COLO668 (cell line): ENCODE measurements around the gene MRPL19.

Experiments
- DNase-seq: peaks from one replicate; lab custom pipeline; 2025; ENCODE audit not compliant: unreplicated experiment; lab: John Stamatoyannopoulos, UW

MRPL19 gene

GRCh38 chr2:75614162-75614651, 32.4 kb upstream of the MRPL19 start:
- DNase-seq: no peak

DNA sequence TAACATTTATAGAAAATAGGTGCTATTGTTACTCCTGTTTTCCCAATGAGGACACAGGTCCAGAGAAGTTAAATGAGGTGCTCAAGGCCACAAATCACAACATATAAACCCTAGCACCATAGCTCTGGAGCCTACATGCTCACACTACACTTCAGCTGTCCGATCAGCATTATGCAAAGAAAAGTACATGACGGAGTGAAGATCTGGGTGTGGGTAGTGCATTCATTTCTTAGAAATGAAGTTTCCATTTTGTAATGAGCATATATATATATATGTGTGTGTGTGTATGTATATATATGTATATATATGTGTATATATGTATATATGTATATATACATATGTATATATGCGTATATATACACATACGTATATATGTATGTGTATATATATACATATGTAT, 30.2 kb upstream of the MRPL19 start:
- DNase-seq: no peak

GRCh38 chr2:75616933-75617332, 29.6 kb upstream of the MRPL19 start:
- DNase-seq: no peak

GRCh38 chr2:75619956-75620740, 26.4 kb upstream of the MRPL19 start:
- DNase-seq: no peak

DNA sequence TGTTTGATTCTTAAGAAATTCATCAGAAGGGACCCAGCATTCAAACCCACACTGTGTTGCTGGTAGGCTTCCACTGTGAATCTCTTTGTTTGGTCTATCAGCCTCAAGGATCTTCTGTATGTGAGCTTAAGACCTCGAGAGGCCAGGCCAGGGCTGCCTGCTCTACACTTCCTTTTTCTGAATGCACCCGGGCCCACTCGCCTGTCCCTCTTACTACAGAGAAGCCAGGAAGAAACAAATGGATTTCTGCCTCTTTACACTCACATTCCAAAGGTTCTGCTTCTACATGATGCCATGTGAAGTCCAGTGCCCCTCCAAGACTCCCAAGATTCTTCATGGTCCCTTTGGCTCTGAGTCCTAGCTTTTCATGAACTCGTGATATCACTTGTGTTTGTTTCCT, 25.4 kb upstream of the MRPL19 start:
- DNase-seq: no peak

GRCh38 chr2:75622500-75622899, 24.1 kb upstream of the MRPL19 start:
- no peak for DNase-seq

- no peak for DNase-seq
Observed at GRCh38 chr2:75622929-75623328, 23.7 kb upstream of the MRPL19 start.

GRCh38 chr2:75627902-75628504, 18.6 kb upstream of the MRPL19 start:
- peak; percentile 78 for DNase-seq

GRCh38 chr2:75632091-75632701, 14.4 kb upstream of the MRPL19 start:
- no peak for DNase-seq

DNA sequence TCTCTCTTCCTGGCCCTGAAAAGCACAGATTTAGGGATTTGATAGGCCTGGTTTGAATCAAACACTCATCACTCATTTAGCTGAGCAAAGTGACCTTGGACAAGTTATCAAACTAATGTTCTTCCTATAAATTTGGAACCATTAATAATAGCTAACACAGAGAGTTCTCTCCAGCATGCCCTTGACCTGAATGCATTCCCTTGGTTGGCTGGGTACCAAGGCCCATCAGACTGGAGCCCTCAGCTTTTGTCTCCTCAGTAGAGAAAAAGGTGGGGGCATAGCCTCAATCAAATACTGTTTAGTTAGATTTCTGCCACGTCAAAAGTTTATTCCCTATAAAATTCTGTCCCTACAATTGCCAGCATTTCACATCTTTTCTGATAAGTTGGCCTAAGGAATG, 13.8 kb upstream of the MRPL19 start:
- no peak for DNase-seq

DNA sequence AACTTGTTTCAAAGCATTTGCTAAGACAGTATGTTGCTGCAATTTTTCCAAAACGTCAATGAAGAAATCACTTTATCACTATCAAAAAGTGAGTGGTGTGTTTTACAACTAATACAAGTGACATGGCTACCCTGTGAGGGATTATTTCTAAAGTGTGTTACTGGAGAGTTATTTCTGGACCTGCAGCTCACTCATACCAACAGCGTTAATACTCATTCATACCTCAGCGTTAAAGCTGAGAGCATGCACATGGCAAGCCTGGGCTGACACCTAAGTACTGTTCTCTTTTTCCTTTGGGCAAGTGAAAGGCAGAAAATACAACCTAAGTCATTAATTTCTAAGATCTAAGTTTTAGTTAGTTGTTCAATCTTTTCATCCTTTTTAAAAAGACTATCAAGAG, 13.0 kb upstream of the MRPL19 start:
- DNase-seq: no peak

GRCh38 chr2:75634945-75635344, 11.6 kb upstream of the MRPL19 start:
- no peak for DNase-seq

DNA sequence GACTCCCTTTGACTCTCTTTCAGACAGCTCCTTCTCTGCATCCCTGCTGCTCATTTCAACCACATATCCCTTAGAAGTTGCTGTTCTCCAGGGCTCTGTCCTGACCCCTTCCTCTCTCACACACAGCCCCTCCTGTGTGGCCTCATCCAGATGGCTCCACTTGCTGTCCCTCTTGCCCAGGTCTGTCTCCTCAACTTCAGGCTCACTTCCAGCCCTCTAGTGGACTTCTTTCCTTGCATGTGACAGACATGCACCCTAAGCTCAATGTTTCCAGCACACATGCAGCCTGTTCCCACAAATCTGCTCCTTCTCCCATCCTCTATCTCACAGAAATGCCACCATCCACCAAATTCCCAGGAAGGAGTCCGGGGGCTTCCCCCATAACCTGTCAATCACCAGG, 9.0 kb upstream of the MRPL19 start:
- DNase-seq: no peak

GRCh38 chr2:75640621-75641121, 5.9 kb upstream of the MRPL19 start:
- DNase-seq: peak; percentile 46

DNA sequence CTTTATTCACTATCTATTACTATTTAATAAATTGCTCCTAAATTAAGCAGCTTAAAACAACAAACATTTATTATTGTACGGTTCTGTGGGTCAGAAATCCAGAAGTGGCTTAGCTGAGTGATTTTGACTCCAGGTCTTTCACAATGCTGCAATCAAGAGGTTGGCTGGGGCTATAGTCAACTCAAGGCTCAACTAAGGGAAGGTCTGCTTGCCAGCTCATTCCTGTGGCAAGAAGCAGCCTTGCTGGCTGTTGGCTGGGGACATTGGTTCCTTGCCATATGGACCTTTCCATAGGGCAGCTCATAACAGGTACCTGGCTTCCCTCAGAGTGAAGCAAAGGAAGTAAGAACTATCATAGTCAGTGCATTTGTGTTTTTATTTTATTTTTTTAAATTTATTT, 5.0 kb upstream of the MRPL19 start:
- no peak for DNase-seq

GRCh38 chr2:75643980-75644379, 2.6 kb upstream of the MRPL19 start:
- DNase-seq: no peak

DNA sequence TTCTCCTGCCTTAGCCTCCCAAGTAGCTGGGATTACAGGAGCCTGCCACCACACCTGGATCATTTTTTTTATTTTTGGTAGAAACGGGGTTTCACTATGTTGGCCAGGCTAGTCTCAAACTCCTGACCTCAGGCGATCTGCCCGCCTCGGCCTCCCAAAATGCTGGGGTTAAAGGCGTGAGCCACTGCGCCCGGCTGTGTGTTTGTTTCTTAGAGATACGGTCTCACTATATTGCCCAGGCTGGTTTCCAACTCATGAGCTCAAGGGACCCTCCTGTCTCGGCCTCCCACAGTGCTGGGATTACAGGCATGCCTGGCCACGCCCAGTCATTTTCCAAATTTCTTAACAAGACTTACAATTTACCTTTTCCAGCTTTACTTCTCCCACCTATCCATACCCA, 940 bp upstream of the MRPL19 start:
- DNase-seq: no peak

- no peak for DNase-seq
Observed at GRCh38 chr2:75646090-75646582, 447 bp upstream of the MRPL19 start.

- DNase-seq: no peak
Observed at GRCh38 chr2:75647771-75648170, 1.2 kb downstream of the MRPL19 start.

DNA sequence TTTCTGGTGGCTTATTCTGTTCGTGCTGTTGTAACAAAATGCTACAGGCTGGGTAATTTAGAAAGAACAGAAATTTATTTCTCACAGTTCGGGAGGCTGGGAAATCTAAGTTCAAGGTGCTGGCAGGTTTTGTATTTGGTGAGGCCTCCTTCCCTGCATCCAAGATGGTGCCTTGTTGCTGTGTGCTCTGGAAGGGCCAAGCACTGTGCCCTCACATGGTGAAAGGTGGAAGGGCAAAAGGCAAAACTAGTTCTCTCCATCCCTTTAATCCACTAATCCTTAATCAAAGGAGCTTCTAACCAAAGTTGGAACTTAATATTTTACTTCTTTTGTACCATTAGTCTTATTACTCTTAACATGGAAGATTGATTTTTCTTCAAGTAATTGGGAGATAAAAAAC, 7.4 kb downstream of the MRPL19 start:
- DNase-seq: no peak

GRCh38 chr2:75655861-75656260, 9.3 kb downstream of the MRPL19 start:
- DNase-seq: no peak

DNA sequence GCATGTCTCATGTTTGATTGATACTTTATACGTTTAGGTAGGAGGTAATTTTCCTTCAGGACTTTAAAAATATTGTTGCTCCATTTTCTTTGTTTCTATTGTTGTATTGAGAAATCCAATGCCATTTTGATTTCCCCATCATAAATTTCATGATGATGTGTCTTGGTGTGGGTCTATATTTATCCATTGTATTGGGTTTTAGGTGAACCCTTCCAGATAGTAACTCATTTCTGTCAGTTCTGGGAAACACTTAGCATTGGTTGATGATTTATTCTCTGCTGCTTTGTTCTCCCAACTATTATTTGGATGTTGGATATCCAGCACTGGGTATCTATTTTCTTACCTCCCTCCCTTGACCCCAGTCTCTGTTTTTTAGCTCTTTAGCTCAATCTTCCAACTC, 10.0 kb downstream of the MRPL19 start:
- DNase-seq: no peak
